ENCODE measurements around the gene CLN6.

CLN6 gene

GRCh38 chr15:68229386-68230156 lies at the start of gene CLN6:
TSS of gene CLN6 (minus strand) at chr15:68229728. CDS start at chr15:68229584, 144 bp downstream.
- DNase-seq (ENCODE audit: low spot score) = peak; percentile 85

GRCh38 chr15:68278595-68279405 lies 49.3 kb upstream of the CLN6 start:
- DNase-seq (ENCODE audit: low spot score) = no peak

- no peak for DNase-seq (ENCODE audit: low spot score)
These were observed 48.7 kb upstream of the CLN6 start for GRCh38 chr15:68278345-68278594.

GRCh38 chr15:68277603-68278344 lies 48.2 kb upstream of the CLN6 start, which contains the start of gene FEM1B:
TSS of gene FEM1B (plus strand) at chr15:68277745. CDS start at chr15:68278418, 673 bp downstream.
- DNase-seq (ENCODE audit: low spot score) = peak; percentile 94

GRCh38 chr15:68277131-68277602 lies 47.6 kb upstream of the CLN6 start:
- peak; percentile 71 for DNase-seq (ENCODE audit: low spot score)

- DNase-seq (ENCODE audit: low spot score) = no peak
These were observed 47.1 kb upstream of the CLN6 start for GRCh38 chr15:68276668-68277067.

GRCh38 chr15:68275165-68275746 lies 45.7 kb upstream of the CLN6 start:
- no peak for DNase-seq (ENCODE audit: low spot score)

- DNase-seq (ENCODE audit: low spot score) = no peak
These were observed 44.8 kb upstream of the CLN6 start for GRCh38 chr15:68274201-68274848.

- no peak for DNase-seq (ENCODE audit: low spot score)
These were observed 43.3 kb upstream of the CLN6 start for GRCh38 chr15:68272721-68273271.

GRCh38 chr15:68271854-68272471 lies 42.4 kb upstream of the CLN6 start:
- DNase-seq (ENCODE audit: low spot score) = peak; percentile 56

- DNase-seq (ENCODE audit: low spot score) = no peak
These were observed 38.9 kb upstream of the CLN6 start for GRCh38 chr15:68268405-68268804.

GRCh38 chr15:68265674-68266073 lies 36.1 kb upstream of the CLN6 start:
- DNase-seq (ENCODE audit: low spot score) = no peak

GRCh38 chr15:68265081-68265480 lies 35.6 kb upstream of the CLN6 start:
- no peak for DNase-seq (ENCODE audit: low spot score)

- DNase-seq (ENCODE audit: low spot score) = no peak
These were observed 34.8 kb upstream of the CLN6 start for GRCh38 chr15:68264282-68264681.

- DNase-seq (ENCODE audit: low spot score) = no peak
These were observed 33.2 kb upstream of the CLN6 start for GRCh38 chr15:68262514-68263356.

- no peak for DNase-seq (ENCODE audit: low spot score)
These were observed 32.5 kb upstream of the CLN6 start for GRCh38 chr15:68261980-68262379.

GRCh38 chr15:68261241-68261640 lies 31.7 kb upstream of the CLN6 start:
- no peak for DNase-seq (ENCODE audit: low spot score)

- no peak for DNase-seq (ENCODE audit: low spot score)
These were observed 30.4 kb upstream of the CLN6 start for GRCh38 chr15:68259883-68260282.

GRCh38 chr15:68258692-68259091 lies 29.2 kb upstream of the CLN6 start:
- DNase-seq (ENCODE audit: low spot score) = no peak
